Measurements from ENCODE around the gene RBM15.

DNA sequence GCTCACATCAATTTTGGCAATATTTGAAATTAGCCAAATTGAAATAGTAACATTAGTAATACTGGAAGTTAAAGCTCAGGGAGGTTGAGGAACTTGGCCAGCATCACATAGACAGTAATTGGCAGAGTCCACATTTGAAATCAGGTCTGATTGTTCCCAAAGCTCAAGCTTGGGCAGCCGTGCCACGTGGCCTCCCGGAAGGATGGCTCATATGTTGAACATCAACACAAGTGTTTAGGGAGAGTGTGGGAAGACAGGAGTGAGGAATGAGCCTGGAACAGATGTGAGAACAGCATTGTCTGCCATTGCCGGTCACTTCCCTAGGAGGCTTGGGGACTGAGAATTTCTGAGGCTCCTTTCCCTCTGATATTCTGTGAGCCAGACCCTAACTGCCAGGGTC lies 40.2 kb upstream of the RBM15 start:
- TF ChIP-seq CTCF (IDR thresholded peaks at IDR 0.05; ENCODE audit: low read depth, low read length) (no peak), POLR2A (IDR thresholded peaks at IDR 0.05; ENCODE audit: extremely low read depth, insufficient read length) (no peak), MYC (IDR thresholded peaks at IDR 0.05; ENCODE audit: low read depth, low read length) (no peak)

All from NB4 (cell line).